Left lung (tissue), 14 donors: ENCODE data around the gene BMAL2. TPM values are rescaled to one million over a fixed set of nuclear protein-coding genes. Genes with fewer than 3 reads are reported as not detected.

ENCODE experiments used
- ATAC-seq: fragments of 200-7000 bp; cut with Tn5 transposase; one replicate; pipeline ENCODE4 v1.9.1; 2020; ENCODE audit warnings: moderate library complexity
- DNase-seq, 4 donors: peaks; one replicate each; pipeline ENCODE4 v3.0.0-alpha.2; 2013 to 2020
- H3K27ac ChIP-seq, 2 donors: fragments of 200-600 bp; sonication (generic) in 1 of 2; one replicate each; pipeline versions ENCODE4 v1.5.0 to v1.8.0; 2020 to 2021
- H3K27me3 ChIP-seq, 2 donors: fragments of 200-600 bp; sonication (generic) in 1 of 2; one replicate each; pipeline versions ENCODE4 v1.5.0 to v1.8.0; 2020 to 2021
- H3K36me3 ChIP-seq, 2 donors: fragments of 200-600 bp; sonication (generic) in 1 of 2; one replicate each; pipeline versions ENCODE4 v1.5.0 to v1.8.0; 2020 to 2021
- H3K4me1 ChIP-seq, 2 donors: fragments of 200-600 bp; one replicate each; pipeline ENCODE4 v1.8.0; 2021
- H3K4me3 ChIP-seq, 2 donors: fragments of 200-600 bp; sonication (generic) in 1 of 2; one replicate each; pipeline versions ENCODE4 v1.5.0 to v1.8.0; 2020 to 2021; ENCODE audit warnings: mild to moderate bottlenecking in 1 of 2
- H3K9me3 ChIP-seq, 2 donors: fragments of 200-600 bp; sonication (generic) in 1 of 2; one replicate each; pipeline versions ENCODE4 v1.5.0 to v1.8.0; 2020 to 2021
- CTCF ChIP-seq, 2 donors: fragments of 200-600 bp; sonication (generic) in 1 of 2; IDR thresholded peaks; one replicate each; pipeline versions ENCODE4 v1.5.0 to v1.8.0; 2021; ENCODE audit warnings: antibody characterized with exemption in 2 of 2
- intact Hi-C, 2 donors: fragments of 100-400 bp; cut with DNase I; formaldehyde crosslinking; loops; one replicate each; pipeline versions ENCODE4 v1.11.2 to v1.14.2; 2022
- long read RNA-seq, 12 donors: library from polyadenylated mRNA in 2 of 12; unstranded in 2 of 12; transcript quantifications; one replicate each; pipeline ENCODE4 v2.0.0 and lab custom pipeline, GENCODE V29; 2019 to 2026
- polyA plus RNA-seq, 6 donors: library from polyadenylated mRNA; unstranded; fragments of 120-200 nt; gene quantifications; one replicate each; pipeline ENCODE4 v1.2.1, GENCODE V29; 2013; ENCODE audit not compliant: insufficient read length in 6 of 6
- total RNA-seq, 2 donors: library from RNA; stranded (reverse); fragmentation: NEBNext Ultra II Directional; extraction: Animal tissue kit (Norgen Biotek cat#: 25700); gene quantifications; one replicate each; pipeline ENCODE4 v1.2.1, GENCODE V29; 2021
- donor health status: DM: no; HTN: yes; CAD: no.
- donor health status: DM: no; HTN: no; CAD: no.

Gene BMAL2
- total RNA-seq: 10 to 100 TPM; 12.1 to 14.1 TPM
- 1 to 10 TPM; 3.2 to 5.1 (median 3.5) TPM for polyA plus RNA-seq
- long read RNA-seq, donor 1: 0 reads
- long read RNA-seq, donor 2, partial matches to known transcripts: 0 of 1 reads
- long read RNA-seq, donor 2, other reads (novel, unspliced or antisense): 0 of 1 reads
- long read RNA-seq, donor 3: 0 reads
- long read RNA-seq, donor 4, partial matches to known transcripts: 0 of 1 reads
- long read RNA-seq, donor 4, other reads (novel, unspliced or antisense): 1 of 1 reads
- long read RNA-seq, donor 5: 0 reads
- long read RNA-seq, donor 6, partial matches to known transcripts: 0 of 1 reads
- long read RNA-seq, donor 6, other reads (novel, unspliced or antisense): 0 of 1 reads
- long read RNA-seq, donor 7, partial matches to known transcripts: 0 of 1 reads
- long read RNA-seq, donor 7, other reads (novel, unspliced or antisense): 0 of 1 reads
- long read RNA-seq, donor 8: 0 reads
- long read RNA-seq, donor 9: 0 reads
- long read RNA-seq, donor 10, partial matches to known transcripts: 1 of 1 reads
- long read RNA-seq, donor 10, other reads (novel, unspliced or antisense): 0 of 1 reads
- long read RNA-seq, donor 11, partial matches to known transcripts: 12 of 12 reads
- long read RNA-seq, donor 11, other reads (novel, unspliced or antisense): 0 of 12 reads
- long read RNA-seq, donor 12: 0 reads

GRCh38 chr12:27332714-27333402 is at the start of gene BMAL2:
Gene BMAL2 (plus strand): TSS chr12:27332836. CDS start chr12:27333073, 237 bp downstream.
- DNase-seq (peak in 3 of 4 donors; percentile 42 to 90 (median 48)), ATAC-seq (peak; percentile 71)
- TF ChIP-seq CTCF (IDR thresholded peaks at IDR 0.05): no peak
- peaks cover 0 to 25% of the 10 kb centered on the region in 2 donors for H3K27me3 ChIP-seq
- intact Hi-C loops: no loop called here
- H3K4me3 ChIP-seq: peak within 1 kb of the TSS; percentile 60 to 70
- peak within 1 kb of the TSS; percentile 15 to 53 for H3K27ac ChIP-seq
- H3K4me1 ChIP-seq: peaks cover 0 to 31% of the 10 kb centered on the region in 2 donors
- no peaks in the 10 kb centered on the region for H3K9me3 ChIP-seq
- peaks cover 0 to 2% of the 10 kb centered on the region in 2 donors for H3K36me3 ChIP-seq

- H3K9me3 ChIP-seq: no peaks in the 10 kb centered on the region
- DNase-seq (no peak), ATAC-seq (no peak)
- H3K4me3 ChIP-seq: no peak overlapping the region
- no peak for TF ChIP-seq CTCF (IDR thresholded peaks at IDR 0.05)
- peaks cover 0 to 3% of the 10 kb centered on the region in 2 donors for H3K4me1 ChIP-seq
- peak overlapping the region in 1 of 2 donors; percentile 34 for H3K27ac ChIP-seq
- H3K36me3 ChIP-seq: no peaks in the 10 kb centered on the region
- intact Hi-C loops: no loop called here
- no peaks in the 10 kb centered on the region for H3K27me3 ChIP-seq
Observed at GRCh38 chr12:27284021-27284420, 48.6 kb upstream of the BMAL2 start.

- no peaks in the 10 kb centered on the region for H3K36me3 ChIP-seq
- DNase-seq: no peak
- peaks cover 0 to 1% of the 10 kb centered on the region in 2 donors for H3K4me1 ChIP-seq
- no peak for TF ChIP-seq CTCF (IDR thresholded peaks at IDR 0.05)
- no peaks in the 10 kb centered on the region for H3K27me3 ChIP-seq
- ATAC-seq: peak; percentile 39
- no peaks in the 10 kb centered on the region for H3K9me3 ChIP-seq
- H3K27ac ChIP-seq: peak overlapping the region; percentile 25 to 34
- no peak overlapping the region for H3K4me3 ChIP-seq
- intact Hi-C loops: no loop called here
Observed at GRCh38 chr12:27284751-27285150, 47.9 kb upstream of the BMAL2 start.

GRCh38 chr12:27285403-27285802 is 47.2 kb upstream of the BMAL2 start:
- no peak for ATAC-seq
- TF ChIP-seq CTCF (IDR thresholded peaks at IDR 0.05): no peak
- H3K27ac ChIP-seq: peak overlapping the region; percentile 25 to 34

More at GRCh38 chr12:27285403-27285802, 47.2 kb upstream of the BMAL2 start:
- H3K9me3 ChIP-seq: no peaks in the 10 kb centered on the region
- H3K27me3 ChIP-seq: no peaks in the 10 kb centered on the region
- no peak for DNase-seq
- H3K36me3 ChIP-seq: no peaks in the 10 kb centered on the region
- no peaks in the 10 kb centered on the region for H3K4me1 ChIP-seq
- H3K4me3 ChIP-seq: no peak overlapping the region
- intact Hi-C loops: no loop called here
